LNCAP (cell line): Measurements from ENCODE around the gene SORBS2.

ENCODE experiments used
- CTCF ChIP-seq: fragments of 450-650 bp; IDR thresholded peaks from 2 replicates; pipeline ENCODE4 v1.5.1; 2017; ENCODE audit warnings: mild to moderate bottlenecking

The SORBS2 gene

GRCh38 chr4:185702147-185702663 is 109.8 kb downstream of the SORBS2 start:
- no peak for TF ChIP-seq CTCF

GRCh38 chr4:185700630-185701029 is 111.4 kb downstream of the SORBS2 start:
- no peak for TF ChIP-seq CTCF

DNA sequence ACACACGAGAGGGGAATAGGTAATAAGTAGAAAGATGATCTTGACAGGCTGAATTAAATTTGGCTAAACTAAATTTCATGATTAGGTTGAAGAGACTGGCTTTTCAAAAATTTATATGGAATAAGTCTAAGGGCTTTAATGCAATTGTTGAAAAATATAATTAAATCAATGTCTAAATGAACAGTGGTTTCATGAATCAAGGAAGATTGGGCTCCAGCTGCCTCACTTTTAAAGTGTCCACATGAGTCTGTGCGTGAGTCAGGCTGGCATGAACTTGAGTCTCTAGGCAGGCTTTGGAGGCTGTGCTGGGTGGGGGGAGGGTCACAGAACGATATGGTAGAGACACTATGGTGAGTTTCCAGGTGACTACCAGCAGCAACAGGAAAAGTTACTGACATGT is 111.9 kb downstream of the SORBS2 start:
- no peak for TF ChIP-seq CTCF

- TF ChIP-seq CTCF, result no peak
These were observed 114.5 kb downstream of the SORBS2 start for GRCh38 chr4:185697488-185697887.

- TF ChIP-seq CTCF, result no peak
These were observed 116.3 kb downstream of the SORBS2 start for GRCh38 chr4:185695743-185696142.

DNA sequence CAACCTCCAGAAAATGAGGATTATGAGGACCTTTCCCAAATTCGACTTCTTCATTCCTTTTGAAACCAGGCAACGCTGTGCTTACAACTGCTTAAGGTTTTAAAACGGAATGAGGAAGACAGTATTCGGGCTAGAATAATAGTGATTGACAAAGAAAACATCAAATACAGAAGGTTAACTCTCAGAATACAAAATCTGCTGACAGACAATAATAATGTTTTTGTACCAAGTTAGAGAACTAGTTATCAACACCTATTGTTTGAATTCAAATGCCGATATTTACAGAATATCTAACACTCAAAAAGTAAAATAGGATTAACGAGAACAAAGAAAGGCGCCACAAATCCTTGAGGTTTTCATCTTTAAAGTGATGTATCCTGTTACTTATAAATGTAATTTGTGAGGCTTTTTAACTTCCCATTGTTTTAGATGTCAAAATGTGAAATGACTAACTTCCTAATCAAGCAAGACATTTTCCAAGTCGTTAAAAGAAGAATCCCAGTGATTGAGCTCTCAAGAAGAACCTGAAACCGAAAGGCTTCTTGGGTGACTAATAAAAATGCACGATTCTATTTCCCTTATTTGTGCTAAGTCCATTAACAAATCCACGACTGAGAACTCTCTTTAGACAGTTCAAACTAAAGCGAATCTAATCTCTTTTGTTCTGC is 118.3 kb downstream of the SORBS2 start:
- TF ChIP-seq CTCF, result no peak

GRCh38 chr4:185689407-185689806 is 122.6 kb downstream of the SORBS2 start:
- no peak for TF ChIP-seq CTCF

DNA sequence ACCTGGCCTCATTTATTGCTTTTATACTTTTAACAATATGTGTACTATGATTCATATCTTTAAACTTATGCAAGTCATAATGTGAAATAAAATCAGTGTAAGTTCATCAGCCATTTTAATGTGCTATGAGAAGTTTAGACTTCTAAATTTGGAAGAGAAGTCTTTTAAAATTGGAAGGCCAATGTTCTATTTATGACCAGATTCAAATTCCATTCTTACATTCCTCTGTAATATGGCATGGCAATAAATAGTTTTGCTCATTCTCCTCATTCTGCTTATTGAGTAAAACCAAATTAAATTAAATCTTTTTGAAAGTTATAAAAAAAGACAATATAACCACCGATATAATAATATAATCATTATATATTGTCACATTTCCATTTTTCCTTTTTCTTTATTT is 126.2 kb downstream of the SORBS2 start:
- no peak for TF ChIP-seq CTCF
